ENCODE data around the gene MSI2. TPM values are rescaled to one million over a fixed set of nuclear protein-coding genes. Genes with fewer than 3 reads are reported as not detected.

MSI2 gene
- total and polyA plus RNA-seq, 9 of the 15 experiments (the other 6 are each of a cell fraction or from before 2014, with no cell fraction given), result 4.6 to 61.8 (median 42.4) TPM

- TF ChIP-seq CCAR2 (IDR thresholded peaks at IDR 0.05; ENCODE audit: low read depth, low read length) (no peak), POLR2G (IDR thresholded peaks at IDR 0.05; ENCODE audit: low read depth, low read length) (no peak), ILF3 (IDR thresholded peaks at IDR 0.05; ENCODE audit: borderline replicate concordance) (no peak), ZNF280B (CRISPR knock-in tag; IDR thresholded peaks at IDR 0.05) (no peak), BRD9 (IDR thresholded peaks at IDR 0.05; ENCODE audit: low read depth, partially characterized antibody) (no peak), ZNF707 (CRISPR knock-in tag; conservative IDR thresholded peaks at IDR 0.05) (no peak), CEBPZ (IDR thresholded peaks at IDR 0.05; ENCODE audit: borderline replicate concordance, low read depth, low read length) (no peak), MYBL2 (IDR thresholded peaks at IDR 0.05; ENCODE audit: low read depth) (no peak), MYBL2 (CRISPR knock-in tag; IDR thresholded peaks at IDR 0.05; ENCODE audit: borderline replicate concordance) (no peak), PCBP2 (IDR thresholded peaks at IDR 0.05; ENCODE audit: low read depth, low read length, poor library complexity, severe bottlenecking) (no peak), LCOR (CRISPR knock-in tag; IDR thresholded peaks at IDR 0.05) (no peak; the same call in 1 of the 2 replicates), ZNF253 (CRISPR knock-in tag; conservative IDR thresholded peaks at IDR 0.05) (no peak), HMGN3 (IDR thresholded peaks at IDR 0.05; ENCODE audit: borderline replicate concordance, extremely low read depth, insufficient read length, low read depth, low read length) (peak; percentile 79), KAT2B (IDR thresholded peaks at IDR 0.05; ENCODE audit: low read depth, low read length) (no peak)
- TF ChIP-seq, protein P1, sequence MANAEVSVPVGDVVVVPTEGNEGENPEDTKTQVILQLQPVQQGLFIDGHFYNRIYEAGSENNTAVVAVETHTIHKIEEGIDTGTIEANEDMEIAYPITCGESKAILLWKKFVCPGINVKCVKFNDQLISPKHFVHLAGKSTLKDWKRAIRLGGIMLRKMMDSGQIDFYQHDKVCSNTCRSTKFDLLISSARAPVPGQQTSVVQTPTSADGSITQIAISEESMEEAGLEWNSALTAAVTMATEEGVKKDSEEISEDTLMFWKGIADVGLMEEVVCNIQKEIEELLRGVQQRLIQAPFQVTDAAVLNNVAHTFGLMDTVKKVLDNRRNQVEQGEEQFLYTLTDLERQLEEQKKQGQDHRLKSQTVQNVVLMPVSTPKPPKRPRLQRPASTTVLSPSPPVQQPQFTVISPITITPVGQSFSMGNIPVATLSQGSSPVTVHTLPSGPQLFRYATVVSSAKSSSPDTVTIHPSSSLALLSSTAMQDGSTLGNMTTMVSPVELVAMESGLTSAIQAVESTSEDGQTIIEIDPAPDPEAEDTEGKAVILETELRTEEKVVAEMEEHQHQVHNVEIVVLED (CRISPR knock-in tag; IDR thresholded peaks at IDR 0.05), result no peak
- TF ChIP-seq, protein P2, sequence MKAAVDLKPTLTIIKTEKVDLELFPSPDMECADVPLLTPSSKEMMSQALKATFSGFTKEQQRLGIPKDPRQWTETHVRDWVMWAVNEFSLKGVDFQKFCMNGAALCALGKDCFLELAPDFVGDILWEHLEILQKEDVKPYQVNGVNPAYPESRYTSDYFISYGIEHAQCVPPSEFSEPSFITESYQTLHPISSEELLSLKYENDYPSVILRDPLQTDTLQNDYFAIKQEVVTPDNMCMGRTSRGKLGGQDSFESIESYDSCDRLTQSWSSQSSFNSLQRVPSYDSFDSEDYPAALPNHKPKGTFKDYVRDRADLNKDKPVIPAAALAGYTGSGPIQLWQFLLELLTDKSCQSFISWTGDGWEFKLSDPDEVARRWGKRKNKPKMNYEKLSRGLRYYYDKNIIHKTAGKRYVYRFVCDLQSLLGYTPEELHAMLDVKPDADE (conservative IDR thresholded peaks at IDR 0.05; ENCODE audit: control insufficient read depth, low read depth, low read length), result 0 out of 2 replicates have a peak, but pooled peaks have one; percentile 55
- TF ChIP-seq, protein P3, sequence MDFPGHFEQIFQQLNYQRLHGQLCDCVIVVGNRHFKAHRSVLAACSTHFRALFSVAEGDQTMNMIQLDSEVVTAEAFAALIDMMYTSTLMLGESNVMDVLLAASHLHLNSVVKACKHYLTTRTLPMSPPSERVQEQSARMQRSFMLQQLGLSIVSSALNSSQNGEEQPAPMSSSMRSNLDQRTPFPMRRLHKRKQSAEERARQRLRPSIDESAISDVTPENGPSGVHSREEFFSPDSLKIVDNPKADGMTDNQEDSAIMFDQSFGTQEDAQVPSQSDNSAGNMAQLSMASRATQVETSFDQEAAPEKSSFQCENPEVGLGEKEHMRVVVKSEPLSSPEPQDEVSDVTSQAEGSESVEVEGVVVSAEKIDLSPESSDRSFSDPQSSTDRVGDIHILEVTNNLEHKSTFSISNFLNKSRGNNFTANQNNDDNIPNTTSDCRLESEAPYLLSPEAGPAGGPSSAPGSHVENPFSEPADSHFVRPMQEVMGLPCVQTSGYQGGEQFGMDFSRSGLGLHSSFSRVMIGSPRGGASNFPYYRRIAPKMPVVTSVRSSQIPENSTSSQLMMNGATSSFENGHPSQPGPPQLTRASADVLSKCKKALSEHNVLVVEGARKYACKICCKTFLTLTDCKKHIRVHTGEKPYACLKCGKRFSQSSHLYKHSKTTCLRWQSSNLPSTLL (IDR thresholded peaks at IDR 0.05), result no peak
These were observed 123.0 kb downstream of the MSI2 start (continued) for GRCh38 chr17:57379237-57379894.

Measured in K562 (cell line).